Thymus (tissue), 11 donors: ENCODE data around the gene ZNF273. TPM values are rescaled to one million over a fixed set of nuclear protein-coding genes. Genes with fewer than 3 reads are reported as not detected.
"Not testable (repeated sequence)": the region's sequence is repeated elsewhere in the genome, so short reads cannot be mapped to it uniquely, and the experiment has no call there.

ENCODE experiments used
- DNase-seq, 9 donors: peaks; one replicate each; pipeline ENCODE4 v3.0.0-alpha.2; 2013; ENCODE audit warnings: low spot score in 9 of 9, low read depth in 6 of 9, missing footprints in 1 of 9
- H3K27ac ChIP-seq, 2 donors: one replicate each; pipeline ENCODE4 v1.5.1; 2013; ENCODE audit warnings: control low read depth in 1 of 2, low read depth in 1 of 2, low read length in 1 of 2, mild to moderate bottlenecking in 1 of 2, moderate library complexity in 1 of 2
- H3K27me3 ChIP-seq, 2 donors: one replicate each; pipeline ENCODE4 v1.5.1; 2013; ENCODE audit warnings: low read length in 1 of 2; ENCODE audit not compliant: control insufficient read depth in 2 of 2, insufficient read depth in 1 of 2
- H3K36me3 ChIP-seq, 2 donors: one replicate each; pipeline ENCODE4 v1.5.1; 2013; ENCODE audit warnings: low read length in 1 of 2, mild to moderate bottlenecking in 1 of 2, moderate library complexity in 1 of 2; ENCODE audit not compliant: control insufficient read depth in 2 of 2, insufficient read depth in 2 of 2
- H3K4me1 ChIP-seq, 2 donors: one replicate each; pipeline ENCODE4 v1.5.1; 2013; ENCODE audit warnings: low read length in 2 of 2; ENCODE audit not compliant: control insufficient read depth in 2 of 2, insufficient read depth in 2 of 2
- H3K4me3 ChIP-seq, 2 donors: one replicate each; pipeline ENCODE4 v1.5.1; 2013; ENCODE audit warnings: low read length in 2 of 2, control low read depth in 1 of 2, mild to moderate bottlenecking in 1 of 2
- H3K9me3 ChIP-seq, 2 donors: one replicate each; pipeline ENCODE4 v1.5.1; 2013; ENCODE audit warnings: low read length in 1 of 2, mild to moderate bottlenecking in 1 of 2; ENCODE audit not compliant: control insufficient read depth in 2 of 2, insufficient read depth in 1 of 2
- WGBS: extraction: QIAGEN DNeasy Blood & Tissue Kit; methylation state at CpG from one replicate; pipeline ENCODE4 v1.1.7; 2013; 5-methylcytosine and 5-hydroxymethylcytosine counted together
- polyA plus RNA-seq: library from polyadenylated mRNA; stranded (reverse); fragments of 200-250 nt; gene quantifications from one replicate; pipeline ENCODE4 v1.2.3, GENCODE V29; 2013
- total RNA-seq: library from RNA; stranded (reverse); fragments of 120-200 nt; gene quantifications from one replicate; pipeline ENCODE4 v1.2.4, GENCODE V29; 2013
- donor health status: healthy.

Gene ZNF273
- total and polyA plus RNA-seq, 2 donors, result 6.6 to 8.2 TPM

DNA sequence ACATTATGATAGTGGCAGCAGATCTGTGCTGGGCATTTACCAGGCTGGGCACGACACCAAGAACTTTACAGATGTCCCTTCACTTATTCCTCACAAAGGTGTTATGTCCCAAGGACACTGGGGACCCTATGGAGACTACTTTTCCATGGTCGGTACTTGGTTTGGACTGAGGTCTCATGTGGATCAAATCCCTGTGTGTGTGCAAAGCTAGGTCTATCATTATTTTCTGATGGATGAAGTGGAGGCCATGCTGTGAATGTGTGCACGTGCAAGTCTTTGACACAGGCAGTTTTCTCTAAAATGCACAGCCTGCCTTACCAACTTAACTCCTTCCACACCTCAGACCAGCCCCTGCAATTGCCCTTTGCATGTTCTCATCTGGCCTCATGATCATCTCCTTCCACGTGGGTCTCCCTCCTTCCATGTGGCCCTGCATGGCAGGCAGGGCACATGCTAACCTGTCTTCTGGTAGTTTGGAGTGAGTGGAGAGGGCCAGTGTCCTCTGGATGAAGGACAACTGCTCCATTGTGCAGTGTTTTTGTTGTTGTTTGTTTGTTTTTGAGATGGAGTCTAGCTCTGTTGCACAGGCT is 16.0 kb upstream of the ZNF273 start:
- DNase-seq, result no peak
- Histone ChIP-seq H3K4me1 (peaks cover 2 to 4% of the 10 kb centered on the region in 2 donors), H3K27ac (no peak overlapping the region), H3K9me3 (peaks cover 2 to 27% of the 10 kb centered on the region in 2 donors), H3K27me3 (peaks cover 16 to 76% of the 10 kb centered on the region in 2 donors), H3K36me3 (no peaks in the 10 kb centered on the region), H3K4me3 (no peak overlapping the region)
- WGBS, result 90% methylated on average over 4 of the region's 4 CpGs

- Histone ChIP-seq H3K36me3 (no peaks in the 10 kb centered on the region), H3K27ac (no peak overlapping the region), H3K27me3 (peaks cover 16 to 70% of the 10 kb centered on the region in 2 donors), H3K4me3 (peak overlapping the region; percentile 1 to 37), H3K9me3 (peaks cover 2 to 19% of the 10 kb centered on the region in 2 donors), H3K4me1 (peaks cover 2 to 4% of the 10 kb centered on the region in 2 donors)
- peak in 2 of 9 donors; percentile 21 to 35 for DNase-seq
- 17% methylated on average over 13 of the region's 13 CpGs for WGBS
Measured at GRCh38 chr7:64887756-64888508, 15.1 kb upstream of the ZNF273 start.

DNA sequence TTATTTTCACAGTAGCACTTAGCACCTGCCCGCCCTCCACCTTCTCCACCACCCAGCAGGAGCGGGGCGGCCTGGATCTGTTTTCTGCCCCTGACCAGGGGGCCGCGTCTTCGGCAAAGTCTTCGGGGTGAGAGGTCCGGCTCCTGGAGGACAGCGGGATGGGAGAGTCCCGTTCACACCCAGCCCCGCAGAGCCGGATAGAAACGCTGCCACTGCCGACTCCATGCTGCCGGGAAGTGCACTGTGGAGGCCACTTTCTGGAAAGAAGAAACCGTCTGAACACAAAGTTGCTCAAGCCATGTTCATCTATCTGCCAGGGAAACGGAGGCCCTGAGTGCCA is 14.5 kb upstream of the ZNF273 start:
- Histone ChIP-seq H3K9me3 (peaks cover 0 to 13% of the 10 kb centered on the region in 2 donors), H3K36me3 (no peaks in the 10 kb centered on the region), H3K4me1 (peaks cover 2 to 4% of the 10 kb centered on the region in 2 donors), H3K27ac (no peak overlapping the region), H3K27me3 (peaks cover 16 to 64% of the 10 kb centered on the region in 2 donors), H3K4me3 (peak overlapping the region; percentile 1 to 37)
- DNase-seq, result no peak
- 4% methylated on average over 17 of the region's 17 CpGs for WGBS

GRCh38 chr7:64888901-64889685 is 14.0 kb upstream of the ZNF273 start:
- Histone ChIP-seq H3K27me3 (peaks cover 16 to 62% of the 10 kb centered on the region in 2 donors), H3K4me1 (peaks cover 2 to 4% of the 10 kb centered on the region in 2 donors), H3K36me3 (no peaks in the 10 kb centered on the region), H3K4me3 (peak overlapping the region; percentile 1 to 37), H3K9me3 (peaks cover 0 to 11% of the 10 kb centered on the region in 2 donors), H3K27ac (no peak overlapping the region)
- DNase-seq, result peak in 1 of 9 donors; percentile 19
- WGBS, result 4% methylated on average over 60 of the region's 60 CpGs

GRCh38 chr7:64889686-64890162 is 13.3 kb upstream of the ZNF273 start:
- H3K4me3 ChIP-seq, result no peak overlapping the region
- peaks cover 16 to 57% of the 10 kb centered on the region in 2 donors for H3K27me3 ChIP-seq
- peaks cover 2 to 4% of the 10 kb centered on the region in 2 donors for H3K4me1 ChIP-seq
- WGBS, result 33% methylated on average over 18 of the region's 18 CpGs
- peaks cover 0 to 5% of the 10 kb centered on the region in 2 donors for H3K9me3 ChIP-seq
- no peak overlapping the region for H3K27ac ChIP-seq
- no peaks in the 10 kb centered on the region for H3K36me3 ChIP-seq
- DNase-seq, result no peak

- 93% methylated on average over 3 of the region's 3 CpGs for WGBS
- peaks cover 16 to 55% of the 10 kb centered on the region in 2 donors for H3K27me3 ChIP-seq
- H3K9me3 ChIP-seq, H3K4me1 ChIP-seq, H3K36me3 ChIP-seq, H3K4me3 ChIP-seq, H3K27ac ChIP-seq, DNase-seq: not testable (repeated sequence)
Measured at GRCh38 chr7:64890273-64890672, 12.8 kb upstream of the ZNF273 start.

GRCh38 chr7:64890761-64891362 is 12.2 kb upstream of the ZNF273 start:
- DNase-seq, result no peak
- Histone ChIP-seq H3K27me3 (peaks cover 16 to 53% of the 10 kb centered on the region in 2 donors), H3K4me1 (peaks cover 2 to 4% of the 10 kb centered on the region in 2 donors), H3K4me3 (no peak overlapping the region), H3K9me3 (no peaks in the 10 kb centered on the region), H3K27ac (no peak overlapping the region), H3K36me3 (no peaks in the 10 kb centered on the region)
- 76% methylated on average over 2 of the region's 2 CpGs for WGBS

DNA sequence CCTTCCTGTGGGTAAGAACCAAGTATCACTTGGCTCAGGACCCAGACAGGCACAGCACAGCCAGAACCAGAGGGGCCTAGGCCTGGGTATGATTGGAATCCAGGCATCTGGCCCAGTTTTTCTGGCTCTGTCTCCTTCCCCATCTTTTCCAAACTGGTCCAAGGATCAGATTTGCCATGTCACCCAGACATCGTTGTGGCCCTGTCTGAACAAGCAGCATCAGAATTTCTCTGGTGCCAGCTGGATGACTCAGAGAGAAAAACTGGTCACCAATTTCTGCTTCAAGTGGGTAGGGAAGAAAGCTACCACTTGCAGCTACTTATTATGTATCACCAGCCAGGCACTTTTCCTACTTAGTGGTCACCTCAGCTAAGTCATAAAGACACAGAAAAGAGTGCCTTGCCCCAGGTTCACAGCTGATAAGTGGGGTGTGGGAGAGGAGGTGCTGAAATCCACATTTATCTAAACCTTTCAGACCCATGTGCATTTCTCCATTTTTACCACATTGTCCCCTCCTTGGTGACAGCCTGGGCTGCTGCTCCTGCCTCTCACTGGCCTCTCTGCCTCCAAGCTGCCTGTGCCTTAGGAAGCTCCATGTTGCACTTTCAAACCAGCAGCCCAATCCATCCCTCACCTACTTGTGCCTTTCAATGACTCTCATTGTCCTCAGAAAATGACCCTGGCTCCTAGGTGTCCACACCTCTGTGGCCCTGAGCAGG is 11.6 kb upstream of the ZNF273 start:
- H3K4me1 ChIP-seq, H3K27ac ChIP-seq: not testable (repeated sequence)
- WGBS, result 85% methylated on average over 1 of the region's 1 CpG

More for the DNA sequence above, 11.6 kb upstream of the ZNF273 start:
- H3K36me3 ChIP-seq, H3K9me3 ChIP-seq, H3K4me3 ChIP-seq, DNase-seq: not testable (repeated sequence)
- peaks cover 16 to 53% of the 10 kb centered on the region in 2 donors for H3K27me3 ChIP-seq
